H9 (cell line): Measurements from ENCODE around the gene CCL20. TPM values are rescaled to one million over a fixed set of nuclear protein-coding genes. Genes with fewer than 3 reads are reported as not detected.

Source experiments
- DNase-seq: peaks from one replicate; pipeline ENCODE4 v3.0.0-alpha.2; 2017
- H2AFZ ChIP-seq: one replicate; pipeline ENCODE4 v1.6.1; 2013; ENCODE audit warnings: mild to moderate bottlenecking, low read length, control low read depth, moderate library complexity
- H2AK5ac ChIP-seq: 2 replicates; pipeline ENCODE4 v1.6.1; 2013; ENCODE audit warnings: low read length, control low read depth, mixed read lengths; ENCODE audit not compliant: insufficient read length
- H2BK120ac ChIP-seq: one replicate; pipeline ENCODE4 v1.6.1; 2013; ENCODE audit warnings: low read depth, mild to moderate bottlenecking, low read length, control low read depth, inconsistent platforms; ENCODE audit not compliant: poor library complexity, severe bottlenecking
- H2BK12ac ChIP-seq: 2 replicates; pipeline ENCODE4 v1.6.1; 2013; ENCODE audit warnings: low read length, control low read depth, mixed read lengths, low read depth; ENCODE audit not compliant: insufficient read length
- H2BK15ac ChIP-seq: 2 replicates; pipeline ENCODE4 v1.6.1; 2013; ENCODE audit warnings: low read depth, low read length, control low read depth
- H2BK20ac ChIP-seq: one replicate; pipeline ENCODE4 v1.6.1; 2013; ENCODE audit warnings: low read depth, mild to moderate bottlenecking, low read length, control low read depth, inconsistent platforms; ENCODE audit not compliant: poor library complexity, severe bottlenecking
- H2BK5ac ChIP-seq: 2 replicates; pipeline ENCODE4 v1.6.1; 2013; ENCODE audit warnings: low read length, control low read depth, mixed read lengths; ENCODE audit not compliant: insufficient read length
- H3K14ac ChIP-seq: 2 replicates; pipeline ENCODE4 v1.6.1; 2013; ENCODE audit warnings: low read length, control low read depth; ENCODE audit not compliant: insufficient read depth
- H3K18ac ChIP-seq: 2 replicates; pipeline ENCODE4 v1.6.1; 2013; ENCODE audit warnings: low read depth, mild to moderate bottlenecking, mixed read lengths, low read length, control low read depth; ENCODE audit not compliant: insufficient read length
- H3K23ac ChIP-seq: 2 replicates; pipeline ENCODE4 v1.6.1; 2013; ENCODE audit warnings: low read length, control low read depth, mixed read lengths, low read depth; ENCODE audit not compliant: insufficient read length
- H3K23me2 ChIP-seq: 2 replicates; pipeline ENCODE4 v1.6.1; 2013; ENCODE audit warnings: low read depth, mild to moderate bottlenecking, mixed read lengths, low read length, control low read depth; ENCODE audit not compliant: insufficient read length, poor library complexity, severe bottlenecking
- H3K27ac ChIP-seq: 2 replicates; pipeline ENCODE4 v1.5.1; 2013; ENCODE audit warnings: low read length, control low read depth, mixed read lengths, low read depth; ENCODE audit not compliant: insufficient read length
- H3K27me3 ChIP-seq: 2 replicates; pipeline ENCODE4 v1.6.1; 2013; ENCODE audit warnings: low read length, control low read depth, inconsistent platforms; ENCODE audit not compliant: insufficient read depth
- H3K4ac ChIP-seq: 2 replicates; pipeline ENCODE4 v1.6.1; 2013; ENCODE audit warnings: low read depth, mild to moderate bottlenecking, control low read depth, inconsistent platforms, low read length, moderate library complexity
- H3K4me1 ChIP-seq: 2 replicates; pipeline ENCODE4 v1.6.1; 2013; ENCODE audit warnings: low read length, control low read depth, inconsistent platforms; ENCODE audit not compliant: insufficient read depth
- H3K4me2 ChIP-seq: 2 replicates; pipeline ENCODE4 v1.6.1; 2013; ENCODE audit warnings: low read length, control low read depth, mixed read lengths; ENCODE audit not compliant: insufficient read length, insufficient read depth
- H3K56ac ChIP-seq: 2 replicates; pipeline ENCODE4 v1.6.1; 2013; ENCODE audit warnings: low read depth, mild to moderate bottlenecking, mixed read lengths, low read length, control low read depth; ENCODE audit not compliant: insufficient read length
- H3K79me1 ChIP-seq: 2 replicates; pipeline ENCODE4 v1.6.1; 2013; ENCODE audit warnings: low read depth, mild to moderate bottlenecking, moderate library complexity, low read length, control low read depth, inconsistent platforms; ENCODE audit not compliant: insufficient read depth, poor library complexity, severe bottlenecking
- H3K79me2 ChIP-seq: 2 replicates; pipeline ENCODE4 v1.6.1; 2013; ENCODE audit warnings: low read length, control low read depth, inconsistent platforms; ENCODE audit not compliant: insufficient read depth
- H3K9ac ChIP-seq: 2 replicates; pipeline ENCODE4 v1.6.1; 2013; ENCODE audit warnings: low read length, control low read depth, mixed read lengths; ENCODE audit not compliant: insufficient read length; ENCODE audit errors: extremely low read depth
- H3K9me3 ChIP-seq: one replicate; pipeline ENCODE4 v1.6.1; 2013; ENCODE audit warnings: low read depth, low read length, inconsistent platforms; ENCODE audit not compliant: control insufficient read depth
- H3T11ph ChIP-seq: one replicate; pipeline ENCODE4 v1.6.1; 2013; ENCODE audit warnings: mild to moderate bottlenecking, low read length, control low read depth, inconsistent platforms
- H4K20me1 ChIP-seq: one replicate; pipeline ENCODE4 v1.6.1; 2013; ENCODE audit not compliant: control insufficient read depth, insufficient read length, insufficient read depth
- H4K5ac ChIP-seq: 2 replicates; pipeline ENCODE4 v1.6.1; 2013; ENCODE audit warnings: low read depth, mild to moderate bottlenecking, mixed read lengths, low read length, control low read depth; ENCODE audit not compliant: insufficient read length
- H4K8ac ChIP-seq: replicated peaks from 2 replicates; pipeline ENCODE4 v1.6.1; 2013; ENCODE audit warnings: low read length, control low read depth, mixed read lengths, low read depth; ENCODE audit not compliant: insufficient read length
- H4K91ac ChIP-seq: 2 replicates; pipeline ENCODE4 v1.6.1; 2013; ENCODE audit warnings: low read depth, mild to moderate bottlenecking, moderate library complexity, mixed read lengths, low read length, control low read depth; ENCODE audit not compliant: insufficient read length
- H3K27ac Mint-ChIP-seq, 3 experiments: 2 replicates in 2 of 3; 3 replicates in 1 of 3; pipeline ENCODE4 v1.8.0; 2020 to 2021; ENCODE audit warnings: mixed read lengths in 3 of 3, mild to moderate bottlenecking in 1 of 3, moderate library complexity in 1 of 3
- H3K27me3 Mint-ChIP-seq: 2 replicates; pipeline ENCODE4 v1.8.0; 2021; ENCODE audit warnings: low read depth, mild to moderate bottlenecking, moderate library complexity, mixed read lengths
- H3K36me3 Mint-ChIP-seq, 3 experiments: 2 replicates in 2 of 3; 3 replicates in 1 of 3; pipeline ENCODE4 v1.8.0; 2020 to 2021; ENCODE audit warnings: low read depth in 3 of 3, mixed read lengths in 3 of 3; ENCODE audit not compliant: insufficient read depth in 1 of 3
- H3K4me1 Mint-ChIP-seq, 2 experiments: 2 replicates each; pipeline ENCODE4 v1.8.0; 2020; ENCODE audit warnings: mixed read lengths in 2 of 2
- H3K4me3 Mint-ChIP-seq, 2 experiments: 2 replicates in 1 of 2; 3 replicates in 1 of 2; pipeline ENCODE4 v1.8.0; 2020 to 2021; ENCODE audit warnings: mild to moderate bottlenecking in 2 of 2, mixed read lengths in 2 of 2, moderate library complexity in 1 of 2
- H3K9me3 Mint-ChIP-seq, 2 experiments: 2 replicates in 1 of 2; 3 replicates in 1 of 2; pipeline ENCODE4 v1.8.0; 2020; ENCODE audit warnings: mild to moderate bottlenecking in 2 of 2, mixed read lengths in 2 of 2, moderate library complexity in 1 of 2
- WGBS: extraction: QIAGEN DNeasy Blood & Tissue Kit; methylation state at CpG from one replicate; pipeline ENCODE4 v1.1.7; 2013; ENCODE audit warnings: missing lambda C conversion rate, low lambda C conversion rate, mixed read lengths; ENCODE audit not compliant: insufficient read length; ENCODE audit errors: extremely low coverage; 5-methylcytosine and 5-hydroxymethylcytosine counted together
- total RNA-seq: library from RNA; stranded (reverse); gene quantifications from 2 replicates; pipeline ENCODE4 v1.2.1, GENCODE V29; 2021
- TF ChIP-seq, protein P1 (sequence below): fragments of 200-600 bp; sonication (generic); conservative IDR thresholded peaks from 3 replicates; pipeline ENCODE4 v1.8.0; 2021; ENCODE audit warnings: antibody characterized with exemption, mild to moderate bottlenecking

CCL20 gene
- total RNA-seq, 1 experiment from 2014 or later = not detected

DNA sequence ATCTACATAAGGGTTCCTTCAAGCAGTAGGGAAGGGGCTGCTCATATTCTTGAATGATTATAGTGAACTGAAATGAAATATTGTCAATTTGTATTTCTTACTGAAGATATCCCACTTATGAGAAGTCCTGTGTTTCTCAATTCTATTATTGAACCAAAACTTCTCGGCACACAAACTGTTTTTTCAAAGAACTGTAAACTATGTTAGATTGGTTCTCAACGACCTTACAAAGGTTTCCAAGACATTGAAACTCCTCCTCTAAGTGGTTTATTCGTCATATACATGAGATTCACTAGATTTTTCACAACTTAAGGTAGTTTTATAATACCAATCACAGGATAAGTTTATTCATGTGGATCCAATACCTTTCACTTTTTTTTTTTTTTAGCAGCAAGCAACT, 1.4 kb downstream of the CCL20 start:
- no CpG with 5 or more reads among the region's 3 CpGs for WGBS
- Mint-ChIP-seq H3K27ac (no peak overlapping the region), H3K36me3 (no peaks in the 10 kb centered on the region), H3K27me3 (no peaks in the 10 kb centered on the region; the same call in none of the 2 replicates), H3K4me3 (no peak overlapping the region), H3K4me1 (peaks cover 31 to 34% of the 10 kb centered on the region in 2 experiments), H3K9me3 (no peaks in the 10 kb centered on the region)
- TF ChIP-seq, protein P1, sequence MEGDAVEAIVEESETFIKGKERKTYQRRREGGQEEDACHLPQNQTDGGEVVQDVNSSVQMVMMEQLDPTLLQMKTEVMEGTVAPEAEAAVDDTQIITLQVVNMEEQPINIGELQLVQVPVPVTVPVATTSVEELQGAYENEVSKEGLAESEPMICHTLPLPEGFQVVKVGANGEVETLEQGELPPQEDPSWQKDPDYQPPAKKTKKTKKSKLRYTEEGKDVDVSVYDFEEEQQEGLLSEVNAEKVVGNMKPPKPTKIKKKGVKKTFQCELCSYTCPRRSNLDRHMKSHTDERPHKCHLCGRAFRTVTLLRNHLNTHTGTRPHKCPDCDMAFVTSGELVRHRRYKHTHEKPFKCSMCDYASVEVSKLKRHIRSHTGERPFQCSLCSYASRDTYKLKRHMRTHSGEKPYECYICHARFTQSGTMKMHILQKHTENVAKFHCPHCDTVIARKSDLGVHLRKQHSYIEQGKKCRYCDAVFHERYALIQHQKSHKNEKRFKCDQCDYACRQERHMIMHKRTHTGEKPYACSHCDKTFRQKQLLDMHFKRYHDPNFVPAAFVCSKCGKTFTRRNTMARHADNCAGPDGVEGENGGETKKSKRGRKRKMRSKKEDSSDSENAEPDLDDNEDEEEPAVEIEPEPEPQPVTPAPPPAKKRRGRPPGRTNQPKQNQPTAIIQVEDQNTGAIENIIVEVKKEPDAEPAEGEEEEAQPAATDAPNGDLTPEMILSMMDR = no peak
- H4K91ac ChIP-seq = no peak overlapping the region
- no peak overlapping the region for H3K27ac ChIP-seq
- no peak overlapping the region for H3K56ac ChIP-seq
- H3K79me1 ChIP-seq = no peaks in the 10 kb centered on the region
- H4K8ac ChIP-seq = no peak overlapping the region
- no peak overlapping the region for H2AFZ ChIP-seq
- H3T11ph ChIP-seq = no peak overlapping the region
- H2BK15ac ChIP-seq = no peak overlapping the region
- no peak overlapping the region for H3K23ac ChIP-seq
- no peaks in the 10 kb centered on the region for H3K9me3 ChIP-seq
- H3K14ac ChIP-seq = no peak overlapping the region
- no peaks in the 10 kb centered on the region for H4K20me1 ChIP-seq
- no peaks in the 10 kb centered on the region for H3K79me2 ChIP-seq
- H3K4me1 ChIP-seq = peaks cover 5% of the 10 kb centered on the region
- H2BK20ac ChIP-seq = no peak overlapping the region
- DNase-seq = no peak
- no peak overlapping the region for H2BK120ac ChIP-seq
- no peak overlapping the region for H4K5ac ChIP-seq
- no peak overlapping the region for H2BK5ac ChIP-seq
- no peak overlapping the region for H3K4me2 ChIP-seq
- H2AK5ac ChIP-seq = no peak overlapping the region
- H3K18ac ChIP-seq = no peak overlapping the region
- no peaks in the 10 kb centered on the region for H3K27me3 ChIP-seq
- H2BK12ac ChIP-seq = no peak overlapping the region
- no peaks in the 10 kb centered on the region for H3K23me2 ChIP-seq
- no peak overlapping the region for H3K9ac ChIP-seq
- no peak overlapping the region for H3K4ac ChIP-seq
